Left lung (tissue), 10 donors: ENCODE measurements around the gene HES4. TPM values are rescaled to one million over a fixed set of nuclear protein-coding genes. Genes with fewer than 3 reads are reported as not detected.

Experiments
- ATAC-seq: fragments of 200-7000 bp; cut with Tn5 transposase; one replicate; pipeline ENCODE4 v1.9.1; 2020; ENCODE audit warnings: moderate library complexity
- DNase-seq, 4 donors: peaks; one replicate each; pipeline ENCODE4 v3.0.0-alpha.2; 2013 to 2020
- H3K27ac ChIP-seq, 2 donors: fragments of 200-600 bp; sonication (generic) in 1 of 2; one replicate each; pipeline versions ENCODE4 v1.5.0 to v1.8.0; 2020 to 2021
- H3K27me3 ChIP-seq, 2 donors: fragments of 200-600 bp; sonication (generic) in 1 of 2; one replicate each; pipeline versions ENCODE4 v1.5.0 to v1.8.0; 2020 to 2021
- H3K36me3 ChIP-seq, 2 donors: fragments of 200-600 bp; sonication (generic) in 1 of 2; one replicate each; pipeline versions ENCODE4 v1.5.0 to v1.8.0; 2020 to 2021
- H3K4me1 ChIP-seq, 2 donors: fragments of 200-600 bp; one replicate each; pipeline ENCODE4 v1.8.0; 2021
- H3K4me3 ChIP-seq, 2 donors: fragments of 200-600 bp; sonication (generic) in 1 of 2; one replicate each; pipeline versions ENCODE4 v1.5.0 to v1.8.0; 2020 to 2021; ENCODE audit warnings: mild to moderate bottlenecking in 1 of 2
- H3K9me3 ChIP-seq, 2 donors: fragments of 200-600 bp; sonication (generic) in 1 of 2; one replicate each; pipeline versions ENCODE4 v1.5.0 to v1.8.0; 2020 to 2021
- intact Hi-C, 2 donors: fragments of 100-400 bp; cut with DNase I; formaldehyde crosslinking; loops; one replicate each; pipeline versions ENCODE4 v1.11.2 to v1.14.2; 2022
- polyA plus RNA-seq, 6 donors: library from polyadenylated mRNA; unstranded; fragments of 120-200 nt; gene quantifications; one replicate each; pipeline ENCODE4 v1.2.1, GENCODE V29; 2013; ENCODE audit not compliant: insufficient read length in 6 of 6
- total RNA-seq, 2 donors: library from RNA; stranded (reverse); fragmentation: NEBNext Ultra II Directional; extraction: Animal tissue kit (Norgen Biotek cat#: 25700); gene quantifications; one replicate each; pipeline ENCODE4 v1.2.1, GENCODE V29; 2021
- TF ChIP-seq, protein P1 (sequence below), 2 donors: fragments of 200-600 bp; sonication (generic) in 1 of 2; IDR thresholded peaks; one replicate each; pipeline versions ENCODE4 v1.5.0 to v1.8.0; 2021; ENCODE audit warnings: antibody characterized with exemption in 2 of 2
- donor health status: DM: no; HTN: yes; CAD: no.
- donor health status: DM: no; HTN: no; CAD: no.

HES4 gene
- total and polyA plus RNA-seq, 8 donors, result 4.4 to 37.5 (median 10.2) TPM

DNA sequence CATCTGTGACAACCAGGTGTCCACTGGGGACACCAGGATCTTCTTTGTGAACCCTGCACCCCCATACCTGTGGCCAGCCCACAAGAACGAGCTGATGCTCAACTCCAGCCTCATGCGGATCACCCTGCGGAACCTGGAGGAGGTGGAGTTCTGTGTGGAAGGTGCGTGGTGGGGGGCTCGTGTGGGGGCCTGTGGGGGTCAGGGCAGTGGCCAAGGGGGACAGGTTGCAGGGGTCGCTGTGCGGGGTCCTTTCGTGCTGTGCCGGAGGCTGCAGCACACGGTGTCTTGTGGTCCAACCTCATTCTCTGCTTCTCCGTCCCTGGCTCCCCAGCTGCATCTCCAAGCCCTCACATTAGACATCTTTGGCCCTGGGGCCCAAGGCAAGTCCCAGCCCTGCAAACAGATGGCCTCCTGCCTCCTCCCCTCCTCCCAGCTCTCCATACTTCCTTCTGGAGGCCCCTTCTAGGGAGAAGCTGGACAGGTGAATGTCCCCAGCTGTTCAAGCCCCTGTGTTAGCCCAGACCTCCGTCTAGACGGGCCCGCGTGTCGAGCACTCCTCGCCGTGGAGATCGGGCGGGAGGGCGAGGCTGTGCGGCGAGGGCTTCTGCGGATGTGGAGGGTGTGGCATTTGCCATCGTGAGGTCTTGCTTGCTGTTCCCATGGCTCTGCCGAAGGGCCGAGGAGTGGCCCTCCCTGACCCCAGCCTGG is 22.6 kb upstream of the HES4 start:
- no peaks in the 10 kb centered on the region for H3K36me3 ChIP-seq
- H3K9me3 ChIP-seq, result no peaks in the 10 kb centered on the region
- ATAC-seq (no peak), DNase-seq (no peak)
- no peak overlapping the region for H3K27ac ChIP-seq
- H3K4me1 ChIP-seq, result peaks cover 13 to 54% of the 10 kb centered on the region in 2 donors
- TF ChIP-seq, protein P1, sequence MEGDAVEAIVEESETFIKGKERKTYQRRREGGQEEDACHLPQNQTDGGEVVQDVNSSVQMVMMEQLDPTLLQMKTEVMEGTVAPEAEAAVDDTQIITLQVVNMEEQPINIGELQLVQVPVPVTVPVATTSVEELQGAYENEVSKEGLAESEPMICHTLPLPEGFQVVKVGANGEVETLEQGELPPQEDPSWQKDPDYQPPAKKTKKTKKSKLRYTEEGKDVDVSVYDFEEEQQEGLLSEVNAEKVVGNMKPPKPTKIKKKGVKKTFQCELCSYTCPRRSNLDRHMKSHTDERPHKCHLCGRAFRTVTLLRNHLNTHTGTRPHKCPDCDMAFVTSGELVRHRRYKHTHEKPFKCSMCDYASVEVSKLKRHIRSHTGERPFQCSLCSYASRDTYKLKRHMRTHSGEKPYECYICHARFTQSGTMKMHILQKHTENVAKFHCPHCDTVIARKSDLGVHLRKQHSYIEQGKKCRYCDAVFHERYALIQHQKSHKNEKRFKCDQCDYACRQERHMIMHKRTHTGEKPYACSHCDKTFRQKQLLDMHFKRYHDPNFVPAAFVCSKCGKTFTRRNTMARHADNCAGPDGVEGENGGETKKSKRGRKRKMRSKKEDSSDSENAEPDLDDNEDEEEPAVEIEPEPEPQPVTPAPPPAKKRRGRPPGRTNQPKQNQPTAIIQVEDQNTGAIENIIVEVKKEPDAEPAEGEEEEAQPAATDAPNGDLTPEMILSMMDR (IDR thresholded peaks at IDR 0.05), result no peak
- intact Hi-C loops, result no loop called here
- H3K27me3 ChIP-seq, result peaks cover 0 to 37% of the 10 kb centered on the region in 2 donors
- no peak overlapping the region for H3K4me3 ChIP-seq

DNA sequence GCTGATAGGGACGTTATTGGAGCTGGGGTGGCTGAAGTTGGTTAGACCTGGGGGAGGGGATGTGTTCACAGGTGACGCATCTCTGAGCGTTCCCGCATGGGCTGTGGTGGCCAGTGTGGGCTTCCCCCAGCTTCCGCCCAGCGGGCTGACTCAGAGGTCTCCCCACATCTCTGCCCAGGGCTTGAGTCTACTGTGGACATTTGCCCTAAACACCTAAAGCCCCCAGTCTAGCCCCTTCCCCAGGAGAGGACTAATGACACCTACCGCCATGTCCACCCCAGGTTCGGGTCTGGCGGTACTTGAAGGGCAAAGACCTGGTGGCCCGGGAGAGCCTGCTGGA is 22.0 kb upstream of the HES4 start:
- Histone ChIP-seq H3K4me3 (peak overlapping the region in 1 of 2 donors; percentile 75), H3K4me1 (peaks cover 13 to 54% of the 10 kb centered on the region in 2 donors), H3K36me3 (no peaks in the 10 kb centered on the region), H3K27ac (no peak overlapping the region), H3K27me3 (peaks cover 0 to 37% of the 10 kb centered on the region in 2 donors), H3K9me3 (no peaks in the 10 kb centered on the region)
- no peak for DNase-seq
- intact Hi-C loops, result no loop called here
- TF ChIP-seq, protein P1 (IDR thresholded peaks at IDR 0.05), result no peak
- no peak for ATAC-seq

DNA sequence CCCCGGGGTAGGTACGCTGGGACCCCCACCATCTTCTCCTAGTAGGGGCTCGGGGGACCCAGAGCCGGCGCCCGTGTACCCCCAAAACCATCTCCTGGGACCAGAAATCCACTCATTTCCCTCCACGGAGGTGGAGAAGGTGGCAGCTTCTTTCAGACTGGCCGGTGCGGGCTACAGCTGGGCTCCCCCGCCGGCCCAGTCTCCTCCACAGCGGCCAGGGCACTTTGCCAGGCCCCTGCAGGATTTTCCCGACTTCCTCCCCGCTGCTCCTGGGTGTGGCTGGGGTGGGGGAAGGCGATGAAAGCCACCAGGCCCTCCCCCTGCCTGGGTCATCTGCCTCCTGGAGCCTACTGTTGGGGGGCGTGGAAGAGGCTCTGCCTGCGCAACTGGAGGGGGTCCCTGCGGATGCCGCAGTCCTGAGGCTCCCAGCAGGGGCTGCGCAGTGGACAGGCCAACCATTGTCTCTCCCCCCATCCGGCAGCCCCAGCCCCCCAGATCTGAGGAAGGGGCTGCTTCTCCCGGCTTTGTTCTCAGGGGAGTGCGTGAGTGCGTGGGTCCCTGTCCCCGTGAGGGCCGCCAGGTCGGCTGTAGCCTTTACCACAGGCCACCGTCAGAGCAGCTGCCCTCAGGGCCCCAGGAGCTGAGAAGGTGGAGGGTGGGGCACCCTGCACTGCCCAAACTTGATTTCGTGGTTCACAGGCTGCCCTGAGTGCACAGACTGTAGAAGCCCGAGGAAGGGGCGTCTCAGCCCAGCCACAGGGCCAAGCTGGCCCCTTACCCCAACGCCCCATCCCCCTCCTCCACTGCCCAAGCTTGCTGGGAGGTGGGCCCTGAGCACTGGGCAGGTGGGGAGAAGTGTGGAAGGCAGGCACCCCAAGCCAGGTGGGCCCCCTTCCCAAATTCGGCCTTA is 21.4 kb upstream of the HES4 start:
- Histone ChIP-seq H3K27me3 (peaks cover 0 to 37% of the 10 kb centered on the region in 2 donors), H3K4me3 (peak overlapping the region; percentile 51 to 75), H3K27ac (peak overlapping the region in 1 of 2 donors; percentile 19), H3K9me3 (no peaks in the 10 kb centered on the region), H3K4me1 (peaks cover 13 to 50% of the 10 kb centered on the region in 2 donors), H3K36me3 (no peaks in the 10 kb centered on the region)
- peak; percentile 47 for ATAC-seq
- peak; percentile 56 to 91 (median 84) for DNase-seq
- intact Hi-C loops, result no loop called here
- TF ChIP-seq, protein P1 (IDR thresholded peaks at IDR 0.05), result no peak

DNA sequence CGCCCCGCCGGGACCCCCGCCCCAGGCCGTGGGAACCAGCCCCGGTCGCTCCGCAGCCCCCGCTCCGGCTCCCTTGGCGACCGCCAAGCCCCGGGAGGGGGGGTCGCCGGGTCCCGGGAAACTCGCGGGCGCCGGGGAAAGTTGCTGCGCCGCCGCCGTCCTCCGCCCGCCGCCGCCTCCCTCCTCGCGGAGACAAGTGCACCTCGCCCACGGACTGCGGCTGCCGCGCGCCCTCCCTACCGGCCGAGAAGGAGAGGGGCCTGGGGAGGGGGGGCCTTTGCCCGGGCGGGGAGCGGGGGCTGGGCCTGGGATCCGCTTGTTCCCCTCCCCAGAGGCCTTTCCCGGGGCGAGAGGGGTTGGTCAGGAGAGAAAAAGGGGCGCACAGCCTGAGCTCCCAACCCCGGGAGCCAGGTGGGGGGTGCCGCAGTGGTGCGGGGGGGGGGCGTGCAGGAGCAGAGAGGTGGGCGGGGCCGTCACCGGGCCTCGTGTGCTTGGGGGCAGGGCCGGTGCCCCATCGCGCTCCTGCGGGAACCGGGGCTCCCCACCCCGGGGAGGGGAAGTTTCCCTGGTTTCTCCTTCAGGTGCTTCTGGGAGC is 20.6 kb upstream of the HES4 start:
- Histone ChIP-seq H3K27ac (peak overlapping the region; percentile 19 to 41), H3K27me3 (peaks cover 0 to 37% of the 10 kb centered on the region in 2 donors), H3K9me3 (no peaks in the 10 kb centered on the region), H3K4me1 (peaks cover 13 to 48% of the 10 kb centered on the region in 2 donors), H3K36me3 (no peaks in the 10 kb centered on the region), H3K4me3 (peak overlapping the region; percentile 51 to 75)
- DNase-seq (no peak), ATAC-seq (peak; percentile 11)
- TF ChIP-seq, protein P1 (IDR thresholded peaks at IDR 0.05), result no peak
- intact Hi-C loops, result no loop called here
